Measurements from ENCODE around the gene C18orf63.

Gene C18orf63

DNA sequence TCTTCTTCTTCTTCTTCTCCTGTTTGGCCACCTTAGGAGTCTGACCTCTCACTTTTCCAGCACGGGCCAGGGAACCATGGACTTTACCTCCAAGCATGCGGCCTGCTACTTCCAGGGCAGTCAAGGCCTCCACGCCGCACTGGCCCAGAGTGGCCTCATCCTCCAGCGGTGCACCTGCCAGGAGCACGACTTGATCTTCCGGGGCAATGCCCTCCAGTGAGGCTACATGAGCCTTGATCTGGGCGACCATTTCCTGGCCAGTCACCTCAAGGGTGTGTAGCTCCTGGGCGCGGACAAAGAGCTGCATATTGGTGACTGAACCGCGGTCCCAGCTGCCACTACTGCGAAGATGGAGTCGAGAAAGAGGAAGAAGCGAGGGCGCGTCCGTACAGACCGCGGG is 74.4 kb downstream of the C18orf63 start:
- Histone ChIP-seq H2AFZ (ENCODE audit: low read depth) (no peak overlapping the region), H4K20me1 (ENCODE audit: insufficient read depth) (no peaks in the 10 kb centered on the region), H3K4me1 (ENCODE audit: low read depth, poor library complexity, severe bottlenecking) (no peaks in the 10 kb centered on the region), H3K79me2 (ENCODE audit: insufficient read depth, low read depth) (no peaks in the 10 kb centered on the region), H3K4me2 (no peak overlapping the region), H3K4me3 (IDR thresholded peaks at IDR 0.05; ENCODE audit: insufficient read depth, low read depth, low read length) (no peak overlapping the region), H3K27me3 (ENCODE audit: insufficient read depth, low read depth) (no peaks in the 10 kb centered on the region), H3K27ac (no peak overlapping the region), H3K9ac (no peak overlapping the region), H3K36me3 (ENCODE audit: insufficient read depth) (no peaks in the 10 kb centered on the region)
- TF ChIP-seq, protein P1, sequence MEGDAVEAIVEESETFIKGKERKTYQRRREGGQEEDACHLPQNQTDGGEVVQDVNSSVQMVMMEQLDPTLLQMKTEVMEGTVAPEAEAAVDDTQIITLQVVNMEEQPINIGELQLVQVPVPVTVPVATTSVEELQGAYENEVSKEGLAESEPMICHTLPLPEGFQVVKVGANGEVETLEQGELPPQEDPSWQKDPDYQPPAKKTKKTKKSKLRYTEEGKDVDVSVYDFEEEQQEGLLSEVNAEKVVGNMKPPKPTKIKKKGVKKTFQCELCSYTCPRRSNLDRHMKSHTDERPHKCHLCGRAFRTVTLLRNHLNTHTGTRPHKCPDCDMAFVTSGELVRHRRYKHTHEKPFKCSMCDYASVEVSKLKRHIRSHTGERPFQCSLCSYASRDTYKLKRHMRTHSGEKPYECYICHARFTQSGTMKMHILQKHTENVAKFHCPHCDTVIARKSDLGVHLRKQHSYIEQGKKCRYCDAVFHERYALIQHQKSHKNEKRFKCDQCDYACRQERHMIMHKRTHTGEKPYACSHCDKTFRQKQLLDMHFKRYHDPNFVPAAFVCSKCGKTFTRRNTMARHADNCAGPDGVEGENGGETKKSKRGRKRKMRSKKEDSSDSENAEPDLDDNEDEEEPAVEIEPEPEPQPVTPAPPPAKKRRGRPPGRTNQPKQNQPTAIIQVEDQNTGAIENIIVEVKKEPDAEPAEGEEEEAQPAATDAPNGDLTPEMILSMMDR (conservative IDR thresholded peaks at IDR 0.05; ENCODE audit: low read depth, low read length): no peak

DNA sequence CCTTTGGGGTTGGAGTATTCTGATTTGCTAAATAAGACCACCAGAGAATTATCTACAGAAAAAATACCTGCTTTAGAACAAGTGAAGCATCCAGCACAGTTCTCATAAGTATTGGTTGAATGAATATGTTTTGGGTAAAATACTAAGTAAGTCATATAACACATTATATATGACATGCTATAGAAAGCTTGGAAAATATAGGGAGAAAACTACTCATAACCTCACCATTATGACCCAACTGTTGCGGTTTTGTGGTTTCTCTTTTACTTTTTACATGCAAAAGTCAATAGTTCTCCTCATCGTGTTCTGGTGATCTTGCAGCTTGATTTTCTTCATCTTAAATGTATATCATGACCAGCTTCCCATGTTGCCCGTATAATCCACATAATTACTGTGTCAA is 75.3 kb downstream of the C18orf63 start:
- Histone ChIP-seq H3K9ac (no peak overlapping the region), H3K4me2 (no peak overlapping the region), H3K27ac (no peak overlapping the region), H2AFZ (ENCODE audit: low read depth) (no peak overlapping the region), H4K20me1 (ENCODE audit: insufficient read depth) (no peaks in the 10 kb centered on the region), H3K79me2 (ENCODE audit: insufficient read depth, low read depth) (no peaks in the 10 kb centered on the region), H3K4me3 (IDR thresholded peaks at IDR 0.05; ENCODE audit: insufficient read depth, low read depth, low read length) (no peak overlapping the region), H3K4me1 (ENCODE audit: low read depth, poor library complexity, severe bottlenecking) (no peaks in the 10 kb centered on the region), H3K36me3 (ENCODE audit: insufficient read depth) (no peaks in the 10 kb centered on the region), H3K27me3 (ENCODE audit: insufficient read depth, low read depth) (no peaks in the 10 kb centered on the region)
- TF ChIP-seq, protein P1 (conservative IDR thresholded peaks at IDR 0.05; ENCODE audit: low read depth, low read length): no peak

DNA sequence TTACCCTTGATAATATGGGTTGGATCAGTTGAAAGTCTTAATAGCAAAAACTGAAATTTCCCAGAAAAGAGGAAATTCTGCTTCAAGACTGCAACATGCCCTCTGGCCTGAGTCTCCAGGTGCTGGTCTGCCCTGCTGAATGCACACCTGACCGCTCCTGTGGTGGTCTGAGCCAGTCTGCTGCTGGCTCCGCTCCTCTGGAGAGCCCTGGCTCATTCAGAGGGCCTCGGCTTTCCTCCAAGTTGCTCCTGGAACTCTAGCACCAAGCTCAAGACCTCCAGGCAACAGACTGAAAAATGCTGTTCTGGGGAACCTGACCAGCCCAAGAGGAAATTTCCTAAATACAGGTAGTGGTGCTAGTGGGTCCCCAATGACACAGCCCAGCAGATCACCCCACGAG is 76.7 kb downstream of the C18orf63 start:
- no peak overlapping the region for H3K9ac ChIP-seq
- no peaks in the 10 kb centered on the region for H3K27me3 ChIP-seq (ENCODE audit: insufficient read depth, low read depth)
- H3K4me2 ChIP-seq: no peak overlapping the region
- TF ChIP-seq, protein P1 (conservative IDR thresholded peaks at IDR 0.05; ENCODE audit: low read depth, low read length): no peak
- H3K27ac ChIP-seq: no peak overlapping the region
- no peaks in the 10 kb centered on the region for H4K20me1 ChIP-seq (ENCODE audit: insufficient read depth)
- no peak overlapping the region for H3K4me3 ChIP-seq (IDR thresholded peaks at IDR 0.05; ENCODE audit: insufficient read depth, low read depth, low read length)
- no peak overlapping the region for H2AFZ ChIP-seq (ENCODE audit: low read depth)
- no peaks in the 10 kb centered on the region for H3K4me1 ChIP-seq (ENCODE audit: low read depth, poor library complexity, severe bottlenecking)
- H3K79me2 ChIP-seq (ENCODE audit: insufficient read depth, low read depth): no peaks in the 10 kb centered on the region
- H3K36me3 ChIP-seq (ENCODE audit: insufficient read depth): no peaks in the 10 kb centered on the region

DNA sequence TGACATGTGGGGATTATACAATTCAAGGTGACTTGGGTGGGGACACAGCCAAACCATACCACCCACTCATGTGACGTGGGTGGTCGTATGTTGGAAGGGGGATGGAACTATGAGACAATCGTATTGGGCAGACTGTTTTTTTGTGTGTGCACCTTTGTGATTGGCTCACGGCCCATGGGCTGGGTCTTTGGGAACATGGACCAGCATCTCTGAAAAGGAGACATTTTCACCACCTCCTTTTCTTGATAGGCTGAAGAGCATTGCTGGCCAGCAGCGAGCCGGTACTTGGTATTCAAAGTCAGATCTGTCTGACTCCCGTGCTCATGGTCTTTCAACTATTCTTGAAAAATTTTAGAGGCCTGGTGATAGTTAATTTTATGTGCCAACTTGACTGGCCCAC is 79.4 kb downstream of the C18orf63 start:
- no peaks in the 10 kb centered on the region for H3K36me3 ChIP-seq (ENCODE audit: insufficient read depth)
- TF ChIP-seq, protein P1 (conservative IDR thresholded peaks at IDR 0.05; ENCODE audit: low read depth, low read length): no peak
- H3K9ac ChIP-seq: no peak overlapping the region
- H3K79me2 ChIP-seq (ENCODE audit: insufficient read depth, low read depth): no peaks in the 10 kb centered on the region
- no peaks in the 10 kb centered on the region for H4K20me1 ChIP-seq (ENCODE audit: insufficient read depth)
- no peak overlapping the region for H3K4me2 ChIP-seq
- no peaks in the 10 kb centered on the region for H3K4me1 ChIP-seq (ENCODE audit: low read depth, poor library complexity, severe bottlenecking)
- H3K27me3 ChIP-seq (ENCODE audit: insufficient read depth, low read depth): no peaks in the 10 kb centered on the region
- H3K27ac ChIP-seq: no peak overlapping the region
- no peak overlapping the region for H2AFZ ChIP-seq (ENCODE audit: low read depth)
- H3K4me3 ChIP-seq (IDR thresholded peaks at IDR 0.05; ENCODE audit: insufficient read depth, low read depth, low read length): no peak overlapping the region

Measured in KMS-11 (cell line).